ENCODE measurements around the gene VRK1.

GRCh38 chr14:96757456-96757855 lies 39.7 kb upstream of the VRK1 start:
- no peak for TF ChIP-seq POLR2A (IDR thresholded peaks at IDR 0.05; ENCODE audit: low read length)
- TF ChIP-seq GATA1 (IDR thresholded peaks at IDR 0.05; ENCODE audit: low read depth, low read length): no peak

Measured in erythroblast (primary cell).